WTC11 (cell line): Measurements from ENCODE around the gene HSPA4.

Source experiments
- AR ChIP-seq: fragments of 250-450 bp; sonication (Bioruptor Pico); IDR thresholded peaks from 2 replicates; pipeline ENCODE4 v1.9.0; 2021; ENCODE audit warnings: mild to moderate bottlenecking
- MYBL2 ChIP-seq: sonication (generic); formaldehyde crosslinking; IDR thresholded peaks from 2 replicates; pipeline ENCODE4 v1.8.1; 2023; ENCODE audit warnings: mild to moderate bottlenecking, moderate library complexity, missing genetic modification reagents
- NFYB ChIP-seq: sonication (generic); formaldehyde crosslinking; conservative IDR thresholded peaks from 2 replicates; pipeline ENCODE4 v1.8.0; 2022; ENCODE audit warnings: low read depth, missing genetic modification reagents
- TF ChIP-seq, protein P1 (sequence below): fragments of 200-600 bp; IDR thresholded peaks from 2 replicates; pipeline ENCODE4 v1.8.0; 2022; ENCODE audit warnings: antibody characterized with exemption

- TF ChIP-seq NFYB (CRISPR knock-in tag): no peak
- TF ChIP-seq, protein P1, sequence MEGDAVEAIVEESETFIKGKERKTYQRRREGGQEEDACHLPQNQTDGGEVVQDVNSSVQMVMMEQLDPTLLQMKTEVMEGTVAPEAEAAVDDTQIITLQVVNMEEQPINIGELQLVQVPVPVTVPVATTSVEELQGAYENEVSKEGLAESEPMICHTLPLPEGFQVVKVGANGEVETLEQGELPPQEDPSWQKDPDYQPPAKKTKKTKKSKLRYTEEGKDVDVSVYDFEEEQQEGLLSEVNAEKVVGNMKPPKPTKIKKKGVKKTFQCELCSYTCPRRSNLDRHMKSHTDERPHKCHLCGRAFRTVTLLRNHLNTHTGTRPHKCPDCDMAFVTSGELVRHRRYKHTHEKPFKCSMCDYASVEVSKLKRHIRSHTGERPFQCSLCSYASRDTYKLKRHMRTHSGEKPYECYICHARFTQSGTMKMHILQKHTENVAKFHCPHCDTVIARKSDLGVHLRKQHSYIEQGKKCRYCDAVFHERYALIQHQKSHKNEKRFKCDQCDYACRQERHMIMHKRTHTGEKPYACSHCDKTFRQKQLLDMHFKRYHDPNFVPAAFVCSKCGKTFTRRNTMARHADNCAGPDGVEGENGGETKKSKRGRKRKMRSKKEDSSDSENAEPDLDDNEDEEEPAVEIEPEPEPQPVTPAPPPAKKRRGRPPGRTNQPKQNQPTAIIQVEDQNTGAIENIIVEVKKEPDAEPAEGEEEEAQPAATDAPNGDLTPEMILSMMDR: no peak
- no peak for TF ChIP-seq MYBL2 (CRISPR knock-in tag)
- no peak for TF ChIP-seq AR
These were observed 712 bp upstream of the HSPA4 start for GRCh38 chr5:133051061-133051541.
